NCI-H460 (cell line): ENCODE measurements around the gene SALL3. TPM values are rescaled to one million over a fixed set of nuclear protein-coding genes. Genes with fewer than 3 reads are reported as not detected.
"Not testable (repeated sequence)": the region's sequence is repeated elsewhere in the genome, so short reads cannot be mapped to it uniquely, and the experiment has no call there.

Experiments
- DNase-seq: peaks from one replicate; pipeline ENCODE4 v3.0.0-alpha.2; 2016; ENCODE audit warnings: low read depth; ENCODE audit errors: extremely low read depth
- total RNA-seq: library from RNA; depleted of rRNA; stranded (reverse); fragments of >200 nt; shearing (Covaris generic); gene quantifications from 2 replicates; pipeline ENCODE4 v1.2.3, GENCODE V29; 2014

SALL3 gene
- total RNA-seq, 1 experiment from 2014 or later, result 0.02 TPM

DNA sequence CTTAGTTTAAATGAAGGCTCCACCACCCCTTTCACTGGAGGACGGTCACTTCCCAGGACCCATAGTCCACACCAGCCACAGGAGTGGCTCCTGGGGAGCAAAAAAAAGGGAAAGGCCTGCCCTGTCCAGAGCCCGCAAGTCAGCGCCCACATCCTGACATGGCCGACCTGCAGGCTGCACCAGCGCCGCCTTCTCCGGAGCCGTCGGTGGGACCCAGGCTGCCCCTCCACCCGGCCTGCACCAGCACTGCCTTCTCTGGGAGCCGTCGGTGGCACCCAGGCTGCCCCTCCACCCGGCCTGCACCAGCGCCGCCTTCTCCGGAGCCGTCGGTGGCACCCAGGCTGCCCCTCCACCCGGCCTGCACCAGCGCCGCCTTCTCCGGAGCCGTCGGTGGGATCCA, 14.9 kb upstream of the SALL3 start:
- not testable (repeated sequence) for DNase-seq

GRCh38 chr18:78965260-78965659, 14.4 kb upstream of the SALL3 start:
- DNase-seq, result no peak

- no peak for DNase-seq
Observed at GRCh38 chr18:78965917-78966792, 13.5 kb upstream of the SALL3 start.

DNA sequence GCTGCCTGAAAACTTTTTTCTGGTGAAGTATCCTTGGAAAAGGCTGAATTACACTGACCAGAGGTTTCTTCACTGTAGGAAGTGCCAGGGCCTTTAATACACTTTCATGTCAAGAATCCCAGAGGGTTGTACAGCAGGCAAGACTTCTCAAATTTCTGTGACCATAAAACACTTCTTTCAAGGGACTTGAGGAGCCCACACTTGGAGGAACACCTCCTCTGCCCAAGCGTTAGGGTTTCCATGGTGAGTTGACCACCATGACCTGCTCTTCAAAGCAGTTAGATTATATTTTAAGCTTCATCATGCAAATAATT, 12.9 kb upstream of the SALL3 start:
- DNase-seq, result no peak

DNA sequence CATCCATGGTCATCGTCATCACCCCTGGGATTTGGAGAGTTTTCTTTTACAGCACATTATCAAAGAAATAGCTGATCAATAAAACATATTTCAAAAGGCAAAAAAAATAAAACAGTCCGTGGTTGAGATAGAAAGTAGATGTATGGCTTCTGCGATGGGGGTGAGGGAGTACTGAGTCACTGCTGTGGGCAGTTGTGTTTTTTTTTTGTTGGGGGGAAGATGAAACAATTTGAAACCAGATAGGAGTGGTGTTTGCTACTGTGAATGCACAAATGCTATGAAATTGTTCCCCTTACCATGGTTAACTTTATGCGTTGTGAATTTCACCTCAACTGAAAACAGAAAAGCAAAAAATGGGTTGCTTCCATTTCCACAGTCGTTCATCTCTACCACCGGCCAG, 11.9 kb upstream of the SALL3 start:
- DNase-seq, result no peak

DNA sequence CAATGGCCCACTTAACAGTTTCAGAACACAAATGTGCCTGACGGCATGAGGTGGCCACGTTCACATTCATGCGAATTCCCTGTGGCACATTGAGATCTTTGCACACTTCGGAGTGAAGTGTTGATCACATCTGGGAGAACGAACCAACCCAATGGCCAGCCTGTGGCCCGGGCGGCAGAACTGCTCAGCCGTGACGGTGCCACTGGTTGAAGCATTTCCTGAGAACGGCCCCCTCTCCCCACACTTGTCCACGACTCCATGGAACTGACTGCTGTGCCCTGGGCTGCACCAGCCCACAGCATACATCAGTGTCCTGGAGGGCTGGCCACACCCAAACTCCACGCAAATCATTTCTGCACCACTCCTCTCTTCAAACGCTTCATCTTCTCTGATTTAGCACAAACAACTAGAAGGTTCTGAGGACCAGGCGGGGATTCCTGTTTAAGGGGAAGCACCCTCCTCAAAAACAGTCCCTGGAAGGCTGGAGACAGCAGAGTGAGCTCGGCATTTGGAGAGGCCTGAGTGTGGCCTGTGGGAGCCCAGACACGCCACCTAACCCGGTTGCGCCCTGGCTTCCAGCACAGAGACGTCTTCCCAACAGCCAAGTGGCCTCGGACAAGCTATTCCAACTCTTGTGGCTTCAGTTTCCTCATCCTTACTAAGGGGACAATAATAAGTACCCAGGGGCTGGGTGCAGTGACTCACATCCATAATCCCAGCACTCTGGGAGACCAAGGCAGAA, 9.9 kb upstream of the SALL3 start:
- no peak for DNase-seq

- no peak for DNase-seq
Observed at GRCh38 chr18:78970774-78971333, 8.8 kb upstream of the SALL3 start.

- no peak for DNase-seq
Observed at GRCh38 chr18:78971511-78972245, 7.9 kb upstream of the SALL3 start.

DNA sequence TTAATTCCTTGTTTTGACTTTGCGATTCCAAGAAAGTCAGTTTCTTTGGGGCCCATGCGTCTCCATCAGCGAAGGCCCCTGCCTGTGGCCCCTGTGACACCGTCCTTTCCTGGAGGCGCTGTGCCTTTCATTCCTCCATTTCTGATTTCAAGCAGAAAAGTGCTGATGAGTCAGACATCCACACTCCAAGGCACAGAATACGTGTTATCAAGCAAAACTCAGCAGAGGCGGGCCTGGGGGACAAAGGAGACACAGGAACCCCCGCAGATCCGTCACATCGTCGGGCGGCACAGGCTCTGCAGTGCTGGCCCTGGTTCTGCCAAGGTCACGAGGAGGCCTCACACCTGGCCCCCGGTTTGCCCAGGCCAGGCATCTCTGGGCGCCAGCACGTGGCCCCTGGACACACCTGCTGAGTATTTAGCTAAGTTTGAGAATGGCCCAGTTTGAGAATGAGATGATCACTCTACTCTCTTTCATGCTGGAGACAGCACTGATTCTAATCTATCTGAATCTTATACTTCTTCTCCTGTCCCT, 7.2 kb upstream of the SALL3 start:
- DNase-seq, result no peak

DNA sequence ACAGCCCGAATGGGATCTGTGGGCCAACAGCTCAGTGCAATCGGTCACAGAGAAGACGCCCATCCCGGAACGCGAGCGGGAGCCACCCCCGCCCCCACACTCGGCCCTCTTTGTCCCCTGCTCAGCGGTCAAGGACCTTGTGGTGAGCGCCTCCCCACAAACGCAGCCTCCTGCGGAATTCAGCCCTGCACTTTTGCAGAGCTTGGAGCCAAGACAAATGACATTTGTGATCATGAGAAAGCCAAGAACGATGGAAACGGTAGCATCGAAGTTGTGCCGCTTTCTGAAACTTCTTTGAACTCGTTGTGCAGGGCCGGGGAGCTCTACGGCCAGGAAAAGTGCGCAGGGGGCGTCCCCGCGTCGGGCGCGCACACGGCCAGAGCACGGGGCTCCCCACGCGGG, 6.7 kb upstream of the SALL3 start:
- no peak for DNase-seq

DNA sequence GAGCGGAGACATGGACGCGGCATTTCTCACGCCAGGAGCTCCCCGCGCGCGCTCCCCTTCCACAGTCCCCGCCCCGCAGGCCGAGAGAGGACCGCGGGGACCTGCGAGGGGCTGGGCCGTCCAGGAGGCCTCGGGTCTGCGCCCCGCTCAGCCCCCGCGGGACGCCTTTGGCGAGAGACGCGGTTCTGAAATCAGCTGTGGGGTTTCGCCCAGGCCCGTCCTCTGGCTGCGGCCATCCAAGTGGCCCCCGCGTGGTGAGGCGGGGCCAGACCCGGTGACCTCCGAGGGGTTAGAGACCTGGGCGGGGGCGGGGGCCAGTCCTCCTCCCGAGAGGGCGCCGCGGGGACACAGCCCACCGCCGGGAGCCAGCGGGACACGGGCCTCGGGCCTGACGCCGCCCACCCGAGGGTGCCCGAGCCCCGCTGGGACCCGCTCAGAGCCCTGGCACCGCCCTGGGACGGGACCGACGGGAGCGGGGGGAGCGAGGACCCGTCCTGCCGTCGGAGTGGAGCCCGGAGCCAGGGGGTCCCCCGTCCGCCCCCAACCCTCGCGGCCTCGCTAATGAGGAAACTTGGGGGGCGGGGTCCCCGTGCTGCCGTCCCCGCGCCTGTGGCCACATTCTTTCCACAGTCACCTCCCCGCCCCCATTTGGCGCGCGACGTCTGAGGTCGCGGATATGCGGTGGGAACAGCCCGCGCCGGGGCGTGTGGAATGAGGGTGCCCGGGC, 6.1 kb upstream of the SALL3 start:
- DNase-seq, result no peak

GRCh38 chr18:78974115-78974761, 5.4 kb upstream of the SALL3 start:
- no peak for DNase-seq

- no peak for DNase-seq
Observed at GRCh38 chr18:78975292-78975691, 4.3 kb upstream of the SALL3 start.

GRCh38 chr18:78975699-78976335, 3.8 kb upstream of the SALL3 start:
- DNase-seq, result no peak

- no peak for DNase-seq
Observed at GRCh38 chr18:78976765-78977636, 2.6 kb upstream of the SALL3 start.

- no peak for DNase-seq
Observed at GRCh38 chr18:78977637-78978348, 1.8 kb upstream of the SALL3 start.

DNA sequence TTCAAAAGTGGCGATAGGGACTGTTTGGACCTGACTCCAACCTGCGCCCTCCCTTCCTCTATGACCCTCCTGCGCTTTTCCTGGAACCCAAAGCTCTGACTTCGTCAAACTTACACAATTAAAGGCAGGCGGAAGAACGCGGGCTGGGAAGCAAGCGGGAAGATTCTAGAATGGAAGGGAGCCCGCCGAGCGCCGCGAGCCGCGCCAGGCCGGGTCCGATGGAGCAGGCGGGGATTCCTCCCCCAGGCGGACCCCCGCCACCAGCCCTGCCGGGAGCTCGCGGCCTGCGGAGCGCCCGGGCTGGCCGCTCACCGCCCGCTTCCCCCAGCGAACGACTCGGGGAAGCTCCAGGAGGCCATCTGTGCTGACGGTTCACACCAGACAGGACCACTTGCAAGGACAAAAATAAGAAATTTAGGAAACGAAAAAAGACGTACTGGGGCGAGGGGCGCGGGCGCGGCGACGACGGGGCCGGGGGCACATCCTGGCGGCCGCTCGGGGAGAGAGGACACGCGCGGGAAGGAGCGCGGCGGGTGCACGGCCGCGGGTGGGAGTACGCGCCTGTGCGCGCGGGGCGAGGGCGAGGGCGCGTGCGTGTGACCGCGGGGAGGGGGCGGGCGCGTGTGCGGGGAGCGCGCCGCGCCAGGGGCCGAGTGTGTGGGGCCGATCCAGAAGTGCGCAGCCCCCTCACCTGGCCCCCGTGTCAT, 1.1 kb upstream of the SALL3 start:
- DNase-seq, result no peak
